Mesothelial cell of epicardium (in vitro differentiated cells): ENCODE results near the gene AIPL1. TPM values are rescaled to one million over a fixed set of nuclear protein-coding genes. Genes with fewer than 3 reads are reported as not detected.
A peak's percentile ranks its signal among the peaks of the same experiment; 100 is the strongest.

Source experiments
- DNase-seq, 2 experiments: peaks; one replicate each; pipeline ENCODE4 v3.0.0; 2021; ENCODE audit warnings: low spot score in 2 of 2; ENCODE audit not compliant: unreplicated experiment in 2 of 2
- H3K27ac Mint-ChIP-seq: 2 replicates; pipeline ENCODE4 v1.8.0; 2021; ENCODE audit warnings: mixed read lengths
- H3K27me3 Mint-ChIP-seq: 2 replicates; pipeline ENCODE4 v1.8.0; 2021; ENCODE audit warnings: low read depth, mixed read lengths
- H3K36me3 Mint-ChIP-seq: 2 replicates; pipeline ENCODE4 v1.8.0; 2021; ENCODE audit warnings: mixed read lengths
- H3K4me1 Mint-ChIP-seq: 2 replicates; pipeline ENCODE4 v1.8.0; 2021; ENCODE audit warnings: mixed read lengths
- H3K4me3 Mint-ChIP-seq: 2 replicates; pipeline ENCODE4 v1.8.0; 2021; ENCODE audit warnings: mild to moderate bottlenecking, moderate library complexity, mixed read lengths
- H3K9me3 Mint-ChIP-seq: 2 replicates; pipeline ENCODE4 v1.8.0; 2021; ENCODE audit warnings: mixed read lengths
- total RNA-seq: library from RNA; stranded (reverse); gene quantifications from 3 replicates; pipeline ENCODE4 v1.2.1, GENCODE V29; 2021
- TF ChIP-seq, protein P1 (sequence below): fragments of 200-600 bp; sonication (generic); IDR thresholded peaks from one replicate; pipeline ENCODE4 v1.5.0; 2021; ENCODE audit warnings: antibody characterized with exemption; ENCODE audit not compliant: unreplicated experiment

AIPL1 gene
- total RNA-seq, 1 donor from 2014 or later, result not detected

DNA sequence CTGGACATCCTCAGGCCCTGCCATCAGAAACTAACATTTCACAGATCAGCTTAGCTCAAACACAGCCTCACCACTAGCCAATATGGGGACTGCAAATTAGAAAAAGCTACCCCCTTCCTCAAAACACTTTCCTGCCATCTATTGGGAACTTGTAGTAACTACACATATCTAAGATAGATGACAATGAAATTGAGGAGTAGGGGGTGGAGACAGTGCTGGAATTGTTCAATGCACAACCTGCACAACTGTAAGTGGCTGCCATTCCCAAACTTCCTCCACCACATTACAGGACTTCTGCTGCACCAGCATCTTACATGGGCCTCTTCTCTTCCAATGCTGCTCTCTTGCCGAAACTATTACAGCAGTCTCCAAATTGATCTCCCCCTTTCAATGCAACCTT lies 21.9 kb downstream of the AIPL1 start:
- H3K4me3 Mint-ChIP-seq, result no peak overlapping the region
- H3K36me3 Mint-ChIP-seq, result no peaks in the 10 kb centered on the region
- H3K27ac Mint-ChIP-seq, result no peak overlapping the region
- no peak for DNase-seq
- H3K4me1 Mint-ChIP-seq, result no peaks in the 10 kb centered on the region
- no peaks in the 10 kb centered on the region for H3K9me3 Mint-ChIP-seq
- TF ChIP-seq, protein P1, sequence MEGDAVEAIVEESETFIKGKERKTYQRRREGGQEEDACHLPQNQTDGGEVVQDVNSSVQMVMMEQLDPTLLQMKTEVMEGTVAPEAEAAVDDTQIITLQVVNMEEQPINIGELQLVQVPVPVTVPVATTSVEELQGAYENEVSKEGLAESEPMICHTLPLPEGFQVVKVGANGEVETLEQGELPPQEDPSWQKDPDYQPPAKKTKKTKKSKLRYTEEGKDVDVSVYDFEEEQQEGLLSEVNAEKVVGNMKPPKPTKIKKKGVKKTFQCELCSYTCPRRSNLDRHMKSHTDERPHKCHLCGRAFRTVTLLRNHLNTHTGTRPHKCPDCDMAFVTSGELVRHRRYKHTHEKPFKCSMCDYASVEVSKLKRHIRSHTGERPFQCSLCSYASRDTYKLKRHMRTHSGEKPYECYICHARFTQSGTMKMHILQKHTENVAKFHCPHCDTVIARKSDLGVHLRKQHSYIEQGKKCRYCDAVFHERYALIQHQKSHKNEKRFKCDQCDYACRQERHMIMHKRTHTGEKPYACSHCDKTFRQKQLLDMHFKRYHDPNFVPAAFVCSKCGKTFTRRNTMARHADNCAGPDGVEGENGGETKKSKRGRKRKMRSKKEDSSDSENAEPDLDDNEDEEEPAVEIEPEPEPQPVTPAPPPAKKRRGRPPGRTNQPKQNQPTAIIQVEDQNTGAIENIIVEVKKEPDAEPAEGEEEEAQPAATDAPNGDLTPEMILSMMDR, result no peak
- peaks cover 31% of the 10 kb centered on the region for H3K27me3 Mint-ChIP-seq

DNA sequence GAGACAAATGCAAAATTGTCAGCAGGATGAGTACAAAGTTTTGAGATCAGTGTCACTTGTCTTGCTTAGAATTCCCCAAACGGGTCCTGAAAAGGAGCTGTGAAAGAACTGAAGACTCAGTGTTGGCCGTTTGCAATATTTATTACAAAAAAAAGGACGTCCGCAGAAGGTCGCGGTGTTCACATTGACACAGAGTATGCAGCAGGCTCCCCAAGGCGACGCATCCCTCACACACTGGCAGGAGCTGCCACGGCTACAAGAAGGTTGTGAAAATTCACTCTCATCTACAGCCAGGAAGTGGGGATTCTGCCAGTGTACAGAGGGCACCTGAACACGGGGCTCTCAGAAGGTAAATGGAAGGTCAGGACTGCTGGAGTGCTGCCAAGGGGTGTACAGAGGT lies 26.2 kb downstream of the AIPL1 start:
- no peaks in the 10 kb centered on the region for H3K9me3 Mint-ChIP-seq
- H3K4me1 Mint-ChIP-seq, result no peaks in the 10 kb centered on the region

DNA sequence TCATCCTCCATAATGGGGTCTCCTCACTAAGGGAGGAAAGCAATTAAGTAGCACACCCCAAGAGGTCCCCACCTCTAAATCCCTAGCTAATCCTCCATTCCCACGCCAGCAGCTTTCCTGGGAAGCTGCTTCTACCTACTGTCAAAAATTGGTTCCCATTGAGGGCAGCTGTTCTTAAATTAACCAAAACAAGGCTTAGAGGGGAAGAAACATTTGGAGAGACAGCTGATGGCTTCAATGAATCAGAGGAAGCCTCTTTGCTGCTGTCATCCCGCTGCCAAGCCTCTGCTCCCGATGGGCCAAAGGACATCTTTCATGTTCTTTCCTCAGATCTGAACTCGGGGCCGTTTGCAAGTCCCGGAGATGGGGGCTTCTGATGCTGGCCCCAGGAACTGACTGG lies 26.6 kb downstream of the AIPL1 start:
- Mint-ChIP-seq H3K36me3 (no peaks in the 10 kb centered on the region), H3K4me1 (no peaks in the 10 kb centered on the region), H3K27me3 (peaks cover 15% of the 10 kb centered on the region), H3K9me3 (no peaks in the 10 kb centered on the region), H3K27ac (no peak overlapping the region), H3K4me3 (no peak overlapping the region)
- no peak for DNase-seq
- TF ChIP-seq, protein P1, result no peak

More for the DNA sequence above, 26.2 kb downstream of the AIPL1 start:
- TF ChIP-seq, protein P1, result no peak
- Mint-ChIP-seq H3K27me3 (peaks cover 13% of the 10 kb centered on the region), H3K27ac (no peak overlapping the region), H3K4me3 (no peak overlapping the region), H3K36me3 (no peaks in the 10 kb centered on the region)
- DNase-seq, result no peak

DNA sequence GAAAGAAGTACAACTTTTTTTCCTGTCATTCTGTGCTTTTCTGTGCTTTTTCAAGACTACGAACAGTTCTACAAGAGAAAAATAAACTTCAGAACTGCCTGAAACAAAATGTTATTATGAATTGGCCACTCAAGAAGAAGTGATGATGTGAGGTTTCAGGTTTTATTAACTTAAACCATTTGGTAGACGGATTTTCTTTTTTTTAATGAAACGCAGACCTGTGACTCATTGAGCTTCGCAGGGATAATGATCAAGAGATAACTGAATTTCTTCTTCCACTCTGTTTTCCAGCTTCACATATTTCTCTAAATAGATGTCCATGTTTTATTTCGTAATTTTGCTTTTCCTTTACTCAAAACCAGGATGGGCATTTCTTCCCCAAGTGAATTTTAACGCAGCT lies 32.7 kb downstream of the AIPL1 start:
- no peaks in the 10 kb centered on the region for H3K36me3 Mint-ChIP-seq
- TF ChIP-seq, protein P1, result no peak
- no peak for DNase-seq
- no peaks in the 10 kb centered on the region for H3K4me1 Mint-ChIP-seq
- H3K9me3 Mint-ChIP-seq, result peaks cover 4% of the 10 kb centered on the region
- H3K4me3 Mint-ChIP-seq, result no peak overlapping the region
- H3K27ac Mint-ChIP-seq, result no peak overlapping the region
- peaks cover 8% of the 10 kb centered on the region for H3K27me3 Mint-ChIP-seq

DNA sequence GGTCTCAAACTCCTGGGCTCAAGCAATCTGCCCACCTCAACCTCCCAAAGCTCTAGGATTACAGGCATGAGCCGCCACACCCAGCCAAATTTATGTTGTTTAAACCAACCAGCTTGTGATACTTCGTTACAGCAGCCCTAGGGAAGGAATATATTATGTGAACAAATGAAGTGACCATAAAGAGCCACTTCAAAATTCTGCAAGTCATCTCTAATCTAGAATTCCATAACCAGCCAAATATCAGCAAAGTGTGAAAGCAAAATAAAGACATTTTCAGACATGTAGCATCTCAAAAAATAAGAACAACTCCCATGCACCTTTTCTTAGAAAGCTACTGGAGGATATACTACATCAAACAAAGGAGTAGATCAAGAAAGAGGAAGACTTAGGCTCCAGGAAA lies 36.0 kb downstream of the AIPL1 start:
- Mint-ChIP-seq H3K9me3 (peaks cover 4% of the 10 kb centered on the region), H3K4me1 (peaks cover 8% of the 10 kb centered on the region), H3K36me3 (no peaks in the 10 kb centered on the region), H3K4me3 (no peak overlapping the region), H3K27ac (no peak overlapping the region), H3K27me3 (peaks cover 7% of the 10 kb centered on the region)
- DNase-seq, result no peak
- TF ChIP-seq, protein P1, result no peak

DNA sequence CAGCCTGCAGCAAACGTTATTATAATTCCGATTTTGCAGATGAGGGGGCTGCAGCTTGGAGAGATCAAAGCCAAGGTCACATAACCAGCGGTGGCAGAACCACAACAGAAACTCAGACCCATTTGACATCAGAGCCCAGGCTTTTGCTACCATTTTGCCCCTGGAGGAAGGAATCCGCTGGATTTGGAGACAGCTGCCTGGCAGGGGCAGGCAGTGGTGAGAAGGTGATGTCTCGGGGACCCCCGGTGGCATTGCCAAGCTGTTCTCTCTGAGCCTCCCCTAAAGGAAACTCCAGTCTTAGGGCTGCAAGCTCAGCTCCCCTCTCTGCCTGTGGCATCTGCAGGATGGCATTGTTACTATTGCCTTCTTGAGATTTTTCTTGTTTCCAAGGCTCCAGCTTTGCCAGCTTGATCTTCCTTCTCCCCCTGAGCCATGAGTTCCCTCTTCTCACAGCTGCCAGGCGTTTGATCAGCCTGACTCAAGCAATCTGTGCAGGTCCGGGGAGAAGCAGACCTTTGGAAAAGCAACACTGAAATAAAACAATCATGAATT lies 40.8 kb downstream of the AIPL1 start:
- Mint-ChIP-seq H3K4me3 (no peak overlapping the region), H3K36me3 (no peaks in the 10 kb centered on the region), H3K4me1 (peaks cover 27% of the 10 kb centered on the region), H3K27me3 (no peaks in the 10 kb centered on the region), H3K9me3 (peaks cover 9% of the 10 kb centered on the region), H3K27ac (peak overlapping the region; percentile 90)
- no peak for DNase-seq
- TF ChIP-seq, protein P1, result no peak
